Measurements from ENCODE around the gene SLC34A1.

Gene SLC34A1

GRCh38 chr5:177387405-177387804 lies 3.2 kb downstream of the SLC34A1 start:
- Histone ChIP-seq H3K4me1 (ENCODE audit: insufficient read depth, poor library complexity, severe bottlenecking) (peaks cover 22% of the 10 kb centered on the region), H3K9me3 (ENCODE audit: severe bottlenecking) (no peaks in the 10 kb centered on the region), H3K4me3 (ENCODE audit: severe bottlenecking) (no peak overlapping the region), H3K36me3 (ENCODE audit: low read depth) (no peaks in the 10 kb centered on the region), H3K27ac (ENCODE audit: poor library complexity, severe bottlenecking) (no peak overlapping the region), H3K27me3 (ENCODE audit: insufficient read depth, poor library complexity, severe bottlenecking) (no peaks in the 10 kb centered on the region)
- ATAC-seq (ENCODE audit: low read depth) (no peak), DNase-seq (ENCODE audit: low spot score) (no peak)
- TF ChIP-seq CTCF (IDR thresholded peaks at IDR 0.05; ENCODE audit: poor library complexity, severe bottlenecking) = no peak

GRCh38 chr5:177388521-177389052 lies 4.4 kb downstream of the SLC34A1 start:
- H3K9me3 ChIP-seq (ENCODE audit: severe bottlenecking) = no peaks in the 10 kb centered on the region
- H3K27me3 ChIP-seq (ENCODE audit: insufficient read depth, poor library complexity, severe bottlenecking) = no peaks in the 10 kb centered on the region
- H3K4me1 ChIP-seq (ENCODE audit: insufficient read depth, poor library complexity, severe bottlenecking) = peaks cover 22% of the 10 kb centered on the region
- ATAC-seq (ENCODE audit: low read depth) (no peak), DNase-seq (ENCODE audit: low spot score) (no peak)
- no peaks in the 10 kb centered on the region for H3K36me3 ChIP-seq (ENCODE audit: low read depth)
- H3K4me3 ChIP-seq (ENCODE audit: severe bottlenecking) = no peak overlapping the region
- peak overlapping the region; percentile 78 for H3K27ac ChIP-seq (ENCODE audit: poor library complexity, severe bottlenecking)
- TF ChIP-seq CTCF (IDR thresholded peaks at IDR 0.05; ENCODE audit: poor library complexity, severe bottlenecking) = no peak

GRCh38 chr5:177389241-177390169 lies 5.3 kb downstream of the SLC34A1 start:
- peak; percentile 78 for ATAC-seq (ENCODE audit: low read depth)
- no peak overlapping the region for H3K4me3 ChIP-seq (ENCODE audit: severe bottlenecking)
- TF ChIP-seq CTCF (IDR thresholded peaks at IDR 0.05; ENCODE audit: poor library complexity, severe bottlenecking) = no peak

GRCh38 chr5:177390363-177391300 lies 6.4 kb downstream of the SLC34A1 start:
- Histone ChIP-seq H3K9me3 (ENCODE audit: severe bottlenecking) (no peaks in the 10 kb centered on the region), H3K4me3 (ENCODE audit: severe bottlenecking) (no peak overlapping the region), H3K27ac (ENCODE audit: poor library complexity, severe bottlenecking) (peak overlapping the region; percentile 78), H3K27me3 (ENCODE audit: insufficient read depth, poor library complexity, severe bottlenecking) (no peaks in the 10 kb centered on the region), H3K36me3 (ENCODE audit: low read depth) (no peaks in the 10 kb centered on the region), H3K4me1 (ENCODE audit: insufficient read depth, poor library complexity, severe bottlenecking) (peaks cover 22% of the 10 kb centered on the region)
- ATAC-seq (ENCODE audit: low read depth) = peak; percentile 57
- peak; percentile 99 for TF ChIP-seq CTCF (IDR thresholded peaks at IDR 0.05; ENCODE audit: poor library complexity, severe bottlenecking)
- DNase-seq (ENCODE audit: low spot score) = no peak

More at GRCh38 chr5:177389241-177390169, 5.3 kb downstream of the SLC34A1 start:
- Histone ChIP-seq H3K27me3 (ENCODE audit: insufficient read depth, poor library complexity, severe bottlenecking) (no peaks in the 10 kb centered on the region), H3K27ac (ENCODE audit: poor library complexity, severe bottlenecking) (peak overlapping the region; percentile 78), H3K4me1 (ENCODE audit: insufficient read depth, poor library complexity, severe bottlenecking) (peaks cover 22% of the 10 kb centered on the region), H3K36me3 (ENCODE audit: low read depth) (no peaks in the 10 kb centered on the region), H3K9me3 (ENCODE audit: severe bottlenecking) (no peaks in the 10 kb centered on the region)
- DNase-seq (ENCODE audit: low spot score) = peak; percentile 93
